Urinary bladder (tissue), 4 donors: ENCODE results near the gene SLC4A7. TPM values are rescaled to one million over a fixed set of nuclear protein-coding genes. Genes with fewer than 3 reads are reported as not detected.
A peak's percentile ranks its signal among the peaks of the same experiment; 100 is the strongest.

Experiments
- DNase-seq: peaks from one replicate; pipeline ENCODE4 v3.0.0-alpha.2; 2015; ENCODE audit errors: extremely low spot score
- H3K27ac ChIP-seq: one replicate; pipeline ENCODE4 v1.5.1; 2013; ENCODE audit warnings: low read depth, mild to moderate bottlenecking, moderate library complexity
- H3K36me3 ChIP-seq: one replicate; pipeline ENCODE4 v1.6.1; 2013; ENCODE audit warnings: mild to moderate bottlenecking, moderate library complexity; ENCODE audit not compliant: insufficient read depth
- H3K4me1 ChIP-seq: one replicate; pipeline ENCODE4 v1.6.1; 2013; ENCODE audit warnings: mild to moderate bottlenecking, moderate library complexity; ENCODE audit not compliant: insufficient read depth
- H3K4me3 ChIP-seq: one replicate; pipeline ENCODE4 v1.5.1; 2013; ENCODE audit warnings: low read depth, low read length
- WGBS: extraction: QIAGEN DNeasy Blood & Tissue Kit; methylation state at CpG from one replicate; pipeline ENCODE4 v1.1.7; 2013; 5-methylcytosine and 5-hydroxymethylcytosine counted together
- polyA plus RNA-seq: library from polyadenylated mRNA; stranded (reverse); fragments of 200-250 nt; gene quantifications from one replicate; pipeline ENCODE4 v1.2.3, GENCODE V29; 2013
- total RNA-seq: library from RNA; depleted of rRNA; stranded (reverse); fragments of >200 nt; gene quantifications from one replicate; pipeline ENCODE4 v1.2.3, GENCODE V29; 2014
- donor health status: healthy with polysubstance abuse.
- donor health status: healthy.

The SLC4A7 gene
- total and polyA plus RNA-seq, 2 donors: 13.7 to 110 TPM

DNA sequence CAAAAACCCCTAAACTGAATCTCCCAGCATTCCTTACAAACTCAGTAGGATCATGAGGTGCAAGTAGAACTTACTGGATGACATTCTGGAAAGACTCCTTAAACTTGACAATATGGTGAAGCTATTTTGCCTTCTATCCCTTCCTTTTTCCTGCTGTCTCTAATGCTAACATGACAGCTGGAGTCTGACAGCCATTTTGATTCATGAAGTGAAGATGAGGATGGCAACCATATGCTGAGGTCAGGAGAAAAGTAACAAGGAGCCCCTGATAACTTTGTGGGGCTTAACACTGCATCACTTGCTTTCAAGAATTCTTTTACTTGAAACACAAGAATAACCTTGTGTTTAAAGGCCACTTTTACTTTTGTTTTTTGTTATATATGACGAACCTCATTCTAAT, 100.0 kb downstream of the SLC4A7 start:
- WGBS: 93% methylated on average over 1 of the region's 1 CpG
- DNase-seq: no peak
- Histone ChIP-seq H3K27ac (no peak overlapping the region), H3K4me1 (no peaks in the 10 kb centered on the region), H3K4me3 (no peak overlapping the region), H3K36me3 (peaks cover 4% of the 10 kb centered on the region)

DNA sequence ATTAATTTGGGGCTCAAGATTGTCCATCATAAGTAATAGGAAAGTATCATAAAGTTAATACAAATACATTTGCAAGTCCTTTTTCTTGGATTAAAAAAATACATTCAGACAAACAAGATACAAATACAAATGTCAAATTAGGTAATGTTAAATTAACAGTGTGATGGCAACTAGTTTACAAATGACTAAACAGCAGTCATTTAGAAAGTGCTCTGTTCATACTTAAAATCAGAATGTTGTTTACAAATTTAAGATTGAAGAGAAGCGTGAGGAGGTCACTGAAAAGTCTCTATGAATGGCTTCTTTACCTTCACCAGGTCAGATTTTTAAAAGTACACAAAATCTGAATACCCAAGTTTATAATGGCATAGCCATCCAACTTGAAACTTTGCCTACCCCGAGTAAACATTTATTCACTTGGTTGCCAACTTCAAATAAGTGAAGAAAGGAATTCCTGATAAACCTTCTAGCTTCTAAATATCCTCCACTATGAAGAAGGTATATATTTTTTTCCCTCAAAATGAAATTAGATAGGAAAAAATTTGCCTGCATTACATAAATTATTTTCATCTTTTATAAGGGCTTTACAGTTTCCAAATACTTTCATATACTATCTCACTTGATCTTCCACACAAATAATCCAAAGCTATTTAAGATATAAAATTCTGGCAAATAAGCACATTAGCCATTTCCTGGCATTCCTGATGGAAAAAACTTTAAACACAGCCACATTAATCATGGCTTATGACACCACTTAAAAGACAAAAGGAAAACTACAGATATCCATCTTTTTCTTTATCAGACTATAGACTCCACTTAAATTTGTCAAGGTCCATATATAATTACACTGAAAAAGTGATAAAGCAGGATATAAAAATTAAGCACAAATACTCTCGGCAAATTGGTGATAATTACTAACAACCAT, 103.5 kb downstream of the SLC4A7 start:
- 56% methylated on average over 3 of the region's 3 CpGs for WGBS
- DNase-seq: no peak
- Histone ChIP-seq H3K4me3 (no peak overlapping the region), H3K27ac (no peak overlapping the region), H3K4me1 (no peaks in the 10 kb centered on the region), H3K36me3 (peaks cover 4% of the 10 kb centered on the region)

DNA sequence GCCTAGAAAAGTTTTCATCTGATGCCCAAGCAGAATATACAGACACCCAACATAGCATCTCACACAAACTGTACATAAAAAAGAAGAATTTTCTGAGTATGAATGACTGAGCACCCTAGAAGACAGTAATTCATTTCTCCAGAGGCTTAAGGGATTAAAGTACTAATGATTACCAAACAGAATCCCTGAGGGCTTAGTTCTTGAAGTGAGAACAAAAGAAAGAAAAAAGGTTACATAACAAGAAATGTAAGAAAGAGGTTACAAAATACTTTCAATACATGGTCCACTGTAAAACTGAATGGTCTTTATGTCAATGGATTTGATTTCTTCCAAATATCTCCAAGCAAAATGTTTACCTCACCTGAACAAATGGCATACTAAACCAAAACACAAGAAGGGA, 105.9 kb downstream of the SLC4A7 start:
- Histone ChIP-seq H3K4me3 (no peak overlapping the region), H3K27ac (no peak overlapping the region), H3K36me3 (peaks cover 2% of the 10 kb centered on the region), H3K4me1 (no peaks in the 10 kb centered on the region)
- DNase-seq: no peak

DNA sequence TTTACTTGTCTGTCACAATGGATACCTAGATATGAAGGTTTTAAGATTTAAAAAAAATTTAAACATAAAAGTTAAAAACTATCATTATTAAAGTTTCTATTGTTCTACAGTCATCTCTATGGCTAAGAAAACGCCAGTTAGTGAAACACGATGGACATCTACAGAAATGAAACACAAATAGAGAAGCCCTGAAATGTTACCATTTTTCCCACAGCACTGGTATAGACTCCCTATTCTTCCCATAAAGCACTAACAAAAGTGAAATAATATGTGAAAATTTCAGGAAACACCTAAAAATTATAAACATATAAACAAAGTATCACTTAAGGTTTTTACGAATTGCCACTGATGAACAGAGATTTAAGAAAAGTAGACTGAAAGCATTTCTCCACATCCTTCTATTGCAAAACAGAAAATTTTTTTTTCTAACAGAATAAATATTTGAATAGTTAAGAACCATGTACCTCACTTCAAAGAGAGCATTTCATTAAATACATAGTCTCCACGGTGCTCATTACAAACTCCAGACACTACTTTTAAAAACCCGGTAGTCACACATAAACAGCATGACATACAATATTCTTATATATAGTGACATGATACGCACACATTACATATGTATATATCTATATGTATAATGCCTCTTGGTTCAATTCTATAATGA, 107.9 kb downstream of the SLC4A7 start:
- Histone ChIP-seq H3K36me3 (no peaks in the 10 kb centered on the region), H3K4me1 (no peaks in the 10 kb centered on the region), H3K27ac (no peak overlapping the region), H3K4me3 (no peak overlapping the region)
- no peak for DNase-seq
- 76% methylated on average over 6 of the region's 6 CpGs for WGBS

DNA sequence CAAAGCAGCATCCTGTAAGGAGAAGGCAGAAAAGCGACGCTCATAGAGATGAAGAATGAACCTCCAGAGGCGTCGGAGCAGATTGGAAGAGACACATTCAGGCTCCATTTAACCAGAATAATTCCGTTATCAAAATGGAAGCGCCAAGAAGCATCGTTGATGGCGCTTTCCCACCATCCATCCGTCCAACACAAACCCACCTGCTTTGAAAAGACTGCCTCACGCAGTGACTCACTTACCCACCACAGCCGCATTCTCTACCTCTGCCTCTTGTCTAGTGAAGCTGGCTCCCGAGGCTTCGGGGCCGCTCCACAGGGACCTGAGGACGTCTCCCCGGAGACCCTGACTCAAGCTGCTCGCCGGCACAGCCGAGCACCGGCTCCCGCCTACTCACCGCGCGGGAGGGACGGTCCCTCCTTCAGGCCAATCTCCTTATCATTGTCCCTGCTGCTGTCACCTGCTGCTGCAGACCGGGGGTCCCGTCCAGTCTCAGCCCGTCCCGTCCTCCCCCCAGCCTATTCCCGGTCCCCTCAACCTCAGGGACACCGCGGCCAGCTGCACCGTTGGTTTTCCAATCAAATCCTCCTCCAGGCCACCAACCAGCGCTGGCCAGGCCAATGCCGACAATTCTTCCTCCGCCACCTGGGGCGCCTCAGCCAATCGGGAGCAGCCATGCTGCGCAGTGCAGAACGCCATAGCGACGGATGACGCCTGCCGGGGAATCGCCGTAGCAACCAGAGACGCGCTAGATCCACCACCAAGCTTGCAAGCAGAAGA, 115.2 kb downstream of the SLC4A7 start, which contains the start of gene NEK10:
Gene NEK10 (minus strand): TSS at position 553 of the 777 bp plus-strand sequence. CDS start 16,501 bp downstream, outside the sequence.
- Histone ChIP-seq H3K4me3 (peak within 1 kb of the TSS; percentile 39), H3K27ac (no peak within 1 kb of the TSS), H3K4me1 (no peaks in the 10 kb centered on the region), H3K36me3 (no peaks in the 10 kb centered on the region)
- DNase-seq: peak; percentile 88
- 1% methylated on average over 48 of the region's 48 CpGs for WGBS

DNA sequence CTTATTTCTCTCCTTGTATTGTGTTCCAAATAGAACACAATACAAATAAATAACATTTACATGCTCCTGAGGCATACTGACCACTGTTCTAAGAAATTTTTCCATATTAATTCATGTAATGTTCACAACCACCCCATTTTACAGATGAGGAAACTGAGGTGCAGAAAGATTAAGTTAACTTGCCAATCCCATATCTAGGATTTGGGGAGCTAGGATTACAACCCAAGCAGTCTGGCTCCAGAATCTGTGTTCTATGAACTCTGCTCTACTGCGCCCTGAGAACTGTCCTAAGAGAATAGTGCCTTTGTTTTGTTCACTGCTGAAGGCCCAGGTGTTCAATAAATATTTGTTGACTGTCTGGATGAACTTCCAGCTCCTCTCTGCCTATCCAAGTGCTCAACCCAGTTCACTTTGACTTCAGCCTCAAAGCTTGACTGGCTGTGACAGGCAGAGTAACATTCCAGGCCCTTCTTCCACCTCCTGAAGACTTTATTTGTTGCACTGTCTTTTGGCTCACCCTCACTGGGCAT, 118.1 kb downstream of the SLC4A7 start:
- WGBS: 96% methylated on average over 1 of the region's 1 CpG
- no peaks in the 10 kb centered on the region for H3K4me1 ChIP-seq
- no peaks in the 10 kb centered on the region for H3K36me3 ChIP-seq
- DNase-seq: no peak
- no peak overlapping the region for H3K4me3 ChIP-seq
- no peak overlapping the region for H3K27ac ChIP-seq

DNA sequence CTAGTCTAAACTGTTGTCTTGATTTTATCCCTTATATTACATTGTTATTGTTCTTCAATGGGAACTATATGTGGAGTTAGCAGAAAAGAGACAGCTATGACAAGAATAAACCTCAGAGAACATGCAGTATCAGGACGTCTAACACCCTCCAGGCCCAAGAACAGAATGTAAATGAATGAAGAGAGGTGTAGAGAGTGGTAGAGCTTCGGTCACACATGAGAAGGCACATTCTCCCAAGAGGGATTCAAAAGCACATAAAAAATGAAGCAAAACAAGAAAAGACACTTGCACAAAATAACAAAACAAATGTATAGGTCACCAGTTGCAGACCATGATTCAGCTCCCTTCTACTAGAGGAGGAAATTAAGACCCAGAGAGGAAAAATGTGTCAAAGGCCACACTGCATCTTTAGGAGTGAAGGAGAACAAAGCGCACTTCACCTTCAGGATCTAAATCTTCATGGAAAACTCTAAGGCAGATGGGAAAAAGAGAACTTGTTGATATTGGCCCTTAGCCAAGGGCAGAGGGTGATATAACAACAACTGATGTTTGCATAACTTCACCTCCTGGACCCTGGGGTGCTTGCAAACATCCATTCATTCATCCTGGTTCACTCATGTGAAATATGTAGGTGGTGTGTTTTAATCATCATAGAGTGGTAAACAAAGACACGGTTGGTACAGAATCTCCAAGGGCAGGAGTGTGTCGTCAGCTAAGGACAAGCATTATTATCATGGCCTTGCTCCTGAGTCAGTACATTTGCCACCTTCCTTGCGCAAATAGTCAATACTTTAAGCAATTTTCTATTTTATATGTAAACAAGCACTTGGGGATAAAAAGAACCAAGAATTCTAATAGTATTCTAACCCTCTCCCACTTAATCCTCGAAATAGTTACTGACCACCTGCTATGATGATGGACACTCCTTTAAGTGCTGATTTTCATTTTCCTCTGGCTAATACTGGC, 123.8 kb downstream of the SLC4A7 start:
- Histone ChIP-seq H3K4me3 (no peak overlapping the region), H3K27ac (no peak overlapping the region), H3K4me1 (no peaks in the 10 kb centered on the region), H3K36me3 (no peaks in the 10 kb centered on the region)
- WGBS: 74% methylated on average over 7 of the region's 7 CpGs
- peak; percentile 7 for DNase-seq

DNA sequence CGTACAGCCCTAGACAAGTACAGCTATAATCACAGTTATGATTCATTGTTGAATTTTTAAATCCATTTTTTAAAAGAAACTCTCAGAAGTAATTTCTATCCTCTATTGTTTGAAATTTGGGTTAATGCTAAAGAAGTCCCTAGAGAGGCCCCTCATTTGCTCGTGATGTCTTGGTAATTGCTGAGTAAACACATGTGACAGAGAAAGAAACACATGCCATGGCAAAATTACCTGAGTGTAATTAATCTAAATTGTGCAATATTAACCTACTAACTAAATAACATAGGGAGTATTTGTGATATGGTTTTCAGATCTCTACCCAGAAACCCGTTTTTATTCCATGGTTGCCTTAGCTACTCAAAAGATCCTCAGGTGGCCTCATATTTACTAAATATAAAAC, 125.8 kb downstream of the SLC4A7 start:
- DNase-seq: no peak
- Histone ChIP-seq H3K4me1 (no peaks in the 10 kb centered on the region), H3K36me3 (no peaks in the 10 kb centered on the region), H3K27ac (no peak overlapping the region), H3K4me3 (no peak overlapping the region)
- 81% methylated on average over 3 of the region's 3 CpGs for WGBS

DNA sequence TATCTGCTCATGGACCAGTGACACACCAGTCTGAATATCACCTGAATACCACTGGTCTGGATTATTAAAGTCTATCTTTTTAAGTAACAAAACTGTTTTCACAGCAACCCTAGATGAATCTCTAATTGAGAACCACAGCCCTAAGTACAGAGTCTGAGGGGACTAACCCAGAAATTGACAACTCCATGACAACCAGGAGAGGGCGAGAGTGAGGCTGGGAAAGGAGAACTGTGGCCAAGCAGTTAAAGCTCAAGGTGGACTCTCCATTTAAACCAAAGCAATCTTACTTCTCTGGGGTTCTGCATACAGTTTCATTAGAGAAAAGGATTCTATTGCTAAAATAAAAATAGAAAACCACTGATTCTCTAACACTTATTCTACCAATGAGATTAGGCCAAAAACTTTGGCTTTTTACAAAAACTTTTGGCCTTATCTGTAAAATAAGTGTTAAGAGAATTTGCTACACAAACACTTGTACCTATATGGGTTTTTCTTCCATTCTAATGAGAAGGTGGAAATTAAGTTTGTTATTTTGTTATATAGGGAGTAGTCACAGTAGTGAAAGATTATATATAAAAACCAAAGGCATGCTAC, 126.4 kb downstream of the SLC4A7 start:
- 54% methylated on average over 1 of the region's 1 CpG for WGBS
- Histone ChIP-seq H3K36me3 (no peaks in the 10 kb centered on the region), H3K27ac (peak overlapping the region; percentile 16), H3K4me1 (no peaks in the 10 kb centered on the region), H3K4me3 (no peak overlapping the region)
- no peak for DNase-seq

DNA sequence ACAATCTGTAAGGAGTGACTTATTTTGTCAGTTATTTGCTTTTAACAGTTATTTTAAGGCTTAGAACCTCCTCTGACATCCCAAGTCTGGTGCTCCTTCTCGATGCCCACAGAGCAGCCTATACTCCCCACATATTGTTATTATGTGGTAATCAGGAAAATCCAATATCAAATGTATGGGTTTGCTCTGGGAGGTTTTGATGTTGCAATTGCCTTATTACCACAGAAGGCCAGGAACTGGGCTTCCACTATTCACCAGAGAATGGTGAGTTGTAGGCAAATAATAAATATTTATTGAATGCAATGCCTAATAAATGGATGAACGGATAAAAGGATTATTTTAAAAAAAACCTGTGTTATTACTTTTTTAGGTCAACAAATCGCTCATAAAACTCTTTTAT, 127.2 kb downstream of the SLC4A7 start:
- H3K4me1 ChIP-seq: no peaks in the 10 kb centered on the region
- WGBS: 56% methylated on average over 3 of the region's 3 CpGs
- DNase-seq: no peak
- H3K4me3 ChIP-seq: no peak overlapping the region
- H3K27ac ChIP-seq: no peak overlapping the region
- H3K36me3 ChIP-seq: no peaks in the 10 kb centered on the region

DNA sequence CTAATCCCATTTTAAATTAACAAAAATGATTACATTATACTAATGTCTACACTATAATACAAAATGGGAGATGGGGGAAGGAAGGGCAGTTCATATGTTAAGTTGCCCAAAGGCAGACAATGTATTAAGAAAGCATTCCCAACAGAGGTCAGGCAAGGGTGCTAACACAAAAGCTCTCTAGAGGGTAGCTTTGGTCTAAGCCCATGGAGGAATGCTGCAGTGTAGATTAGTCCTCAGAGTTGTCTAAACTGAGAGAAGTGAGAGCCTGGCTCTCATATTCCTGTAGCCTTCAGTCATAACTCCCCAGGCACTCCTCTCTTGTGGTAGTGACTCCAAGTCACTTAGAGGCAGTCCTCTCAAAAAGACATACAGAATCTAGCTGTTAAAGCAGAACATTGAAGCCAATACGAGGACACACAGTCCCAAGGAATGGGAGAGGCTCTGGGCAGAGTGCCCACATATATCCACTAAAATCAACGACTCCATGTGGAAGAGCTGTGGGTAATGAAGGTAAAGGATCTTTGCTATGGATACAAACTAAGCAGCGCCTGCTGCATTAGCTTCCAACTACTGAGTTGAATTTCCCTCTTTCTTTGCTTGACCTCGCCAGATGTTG, 129.5 kb downstream of the SLC4A7 start:
- H3K27ac ChIP-seq: peak overlapping the region; percentile 54
- WGBS: 65% methylated on average over 4 of the region's 4 CpGs

DNA sequence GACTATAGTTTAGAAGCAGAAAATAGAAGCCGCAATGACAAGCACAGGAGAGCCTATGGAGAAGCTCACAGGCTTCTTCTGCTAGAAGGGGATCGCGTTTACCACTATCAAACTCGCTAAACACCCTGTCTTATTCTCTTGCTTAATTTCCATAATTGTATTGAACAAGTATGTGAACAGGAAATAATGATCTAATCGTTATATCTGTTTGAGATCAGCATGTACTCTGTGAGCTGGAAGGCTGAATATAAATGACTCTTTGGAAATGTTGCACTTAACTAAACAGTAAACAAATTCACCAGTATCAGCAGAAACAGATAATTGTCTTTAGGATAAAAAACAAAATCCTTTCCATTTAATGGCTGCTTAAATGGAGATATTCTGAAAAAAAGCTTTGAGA, 130.0 kb downstream of the SLC4A7 start:
- Histone ChIP-seq H3K36me3 (no peaks in the 10 kb centered on the region), H3K4me3 (no peak overlapping the region), H3K27ac (peak overlapping the region; percentile 45), H3K4me1 (no peaks in the 10 kb centered on the region)
- no peak for DNase-seq
- WGBS: 74% methylated on average over 5 of the region's 5 CpGs

More for the DNA sequence above, 129.5 kb downstream of the SLC4A7 start:
- no peak for DNase-seq
- Histone ChIP-seq H3K4me3 (no peak overlapping the region), H3K36me3 (no peaks in the 10 kb centered on the region), H3K4me1 (no peaks in the 10 kb centered on the region)
